ELR (cell line): ENCODE measurements around the gene IQCN.

Experiments
- DNase-seq: peaks from one replicate; pipeline ENCODE4 v3.0.0-alpha.2; 2015; ENCODE audit warnings: low read depth

IQCN gene

GRCh38 chr19:18274219-18274780 is at the start of gene IQCN:
Gene IQCN (minus strand): TSS chr19:18274452. CDS start chr19:18269478, 4,974 bp downstream.
- peak; percentile 40 for DNase-seq

- DNase-seq, result peak; percentile 99
Measured at GRCh38 chr19:18322759-18323460, 48.7 kb upstream of the IQCN start, which contains the start of gene LSM4. Gene LSM4 (minus strand): TSS chr19:18323076. CDS start chr19:18323020, 56 bp downstream.

DNA sequence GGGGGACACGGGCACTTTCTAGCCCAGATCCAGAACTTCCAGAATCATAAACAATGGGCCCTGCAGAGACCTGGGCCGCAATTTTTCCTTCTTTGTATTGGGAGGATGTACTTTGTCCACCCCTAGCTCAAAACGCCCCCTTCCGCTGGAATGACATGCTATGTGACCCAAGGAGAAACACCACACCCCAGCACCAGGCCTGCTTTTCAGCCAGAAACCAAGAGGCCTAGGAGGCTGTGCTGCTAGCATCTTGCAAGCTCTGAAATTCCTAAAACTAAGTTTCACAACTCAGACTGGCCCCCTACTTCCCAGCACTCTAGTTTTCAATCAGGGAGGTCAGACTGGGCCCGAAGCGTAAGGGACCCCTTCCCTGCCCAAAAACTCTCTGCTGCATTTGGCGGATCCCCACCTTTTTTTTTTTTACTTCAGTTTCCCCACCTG is 48.1 kb upstream of the IQCN start:
- DNase-seq, result peak; percentile 78

GRCh38 chr19:18321734-18322102 is 47.5 kb upstream of the IQCN start:
- no peak for DNase-seq

DNA sequence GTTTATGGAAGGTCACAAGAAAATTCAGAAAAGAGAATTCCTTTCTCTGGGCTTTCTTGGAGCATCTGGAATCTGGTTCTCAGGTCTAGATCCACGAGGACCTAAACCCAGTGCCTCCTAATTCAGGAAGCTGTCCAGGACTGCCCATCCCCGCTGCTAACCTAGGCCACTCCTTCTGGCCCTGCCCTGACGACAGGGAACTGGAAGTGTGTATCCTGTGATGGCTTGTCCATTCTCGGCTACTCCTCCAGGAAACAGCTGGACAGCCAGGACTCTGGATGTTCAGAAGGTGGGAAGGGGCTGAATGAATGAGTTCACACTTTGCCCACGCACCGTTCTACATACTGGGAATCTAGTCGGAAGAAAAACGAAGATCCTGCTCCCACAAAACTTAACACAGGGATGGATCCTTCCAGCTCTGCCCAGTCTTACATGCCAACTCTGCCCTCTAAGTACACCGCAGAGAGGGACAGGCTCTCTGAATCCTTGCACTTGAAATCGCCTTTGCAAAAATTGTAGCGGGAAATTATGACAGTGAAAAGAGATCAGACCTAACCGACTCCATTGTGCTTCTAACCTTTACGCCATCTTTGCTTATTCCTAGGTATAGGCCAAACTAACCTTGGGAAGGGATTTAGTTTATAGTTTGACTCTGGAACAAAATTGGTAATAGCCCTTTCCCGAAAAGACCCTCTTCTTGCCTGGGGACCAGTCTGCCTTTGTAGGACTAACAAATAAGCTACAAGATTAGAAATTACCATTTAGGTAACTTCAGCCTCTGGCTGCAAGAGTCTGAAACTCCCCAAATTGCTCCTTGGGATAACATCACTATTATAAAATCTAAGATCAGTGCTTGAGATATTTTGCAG is 46.8 kb upstream of the IQCN start:
- DNase-seq, result no peak

DNA sequence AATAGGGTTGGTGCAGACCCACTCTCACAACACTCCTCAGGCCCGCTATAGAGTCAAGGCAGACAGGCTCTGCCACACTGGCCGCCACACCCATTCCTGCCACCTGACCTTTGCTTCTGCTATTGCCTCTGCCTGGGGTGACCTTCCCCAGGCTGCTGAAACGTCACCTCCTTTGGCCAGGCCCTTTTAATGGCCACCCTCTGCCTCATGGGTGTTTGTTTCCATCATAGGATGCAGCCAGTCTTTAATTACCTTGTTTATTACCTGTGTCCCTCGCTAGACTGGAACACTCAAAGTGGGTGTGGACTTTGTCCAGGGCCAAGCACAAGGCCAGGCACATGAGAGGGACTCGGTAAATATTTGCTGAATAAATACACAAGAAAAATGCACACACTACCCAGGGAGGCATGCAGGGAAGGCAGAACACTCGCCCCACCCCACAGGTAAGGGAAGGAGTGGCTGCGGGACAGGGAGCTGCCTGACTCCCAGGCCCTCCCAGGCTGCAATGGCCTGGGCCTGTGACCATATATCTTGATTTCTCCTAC is 45.4 kb upstream of the IQCN start:
- no peak for DNase-seq

- no peak for DNase-seq
Measured at GRCh38 chr19:18317961-18318800, 43.9 kb upstream of the IQCN start.

DNA sequence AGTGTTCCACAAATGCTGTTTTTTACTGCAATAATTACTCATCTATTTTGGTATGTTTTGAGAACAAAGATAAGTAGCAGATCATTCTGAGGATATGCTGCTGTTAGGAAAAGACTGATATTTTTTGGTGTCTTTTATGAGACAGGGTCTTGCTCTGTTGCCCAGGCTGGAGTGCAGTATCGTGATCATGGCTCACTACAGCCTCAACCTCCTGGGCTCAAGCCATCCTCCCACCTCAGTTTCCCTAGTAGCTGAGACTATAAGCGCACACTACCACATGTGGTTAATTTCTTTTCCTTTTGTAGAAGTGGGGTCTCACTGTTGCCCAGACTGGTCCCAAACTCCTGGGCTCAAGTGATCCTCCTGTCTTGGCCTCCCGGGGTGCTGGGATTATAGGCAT is 39.1 kb upstream of the IQCN start:
- no peak for DNase-seq

GRCh38 chr19:18312092-18312534 is 37.9 kb upstream of the IQCN start:
- no peak for DNase-seq

DNA sequence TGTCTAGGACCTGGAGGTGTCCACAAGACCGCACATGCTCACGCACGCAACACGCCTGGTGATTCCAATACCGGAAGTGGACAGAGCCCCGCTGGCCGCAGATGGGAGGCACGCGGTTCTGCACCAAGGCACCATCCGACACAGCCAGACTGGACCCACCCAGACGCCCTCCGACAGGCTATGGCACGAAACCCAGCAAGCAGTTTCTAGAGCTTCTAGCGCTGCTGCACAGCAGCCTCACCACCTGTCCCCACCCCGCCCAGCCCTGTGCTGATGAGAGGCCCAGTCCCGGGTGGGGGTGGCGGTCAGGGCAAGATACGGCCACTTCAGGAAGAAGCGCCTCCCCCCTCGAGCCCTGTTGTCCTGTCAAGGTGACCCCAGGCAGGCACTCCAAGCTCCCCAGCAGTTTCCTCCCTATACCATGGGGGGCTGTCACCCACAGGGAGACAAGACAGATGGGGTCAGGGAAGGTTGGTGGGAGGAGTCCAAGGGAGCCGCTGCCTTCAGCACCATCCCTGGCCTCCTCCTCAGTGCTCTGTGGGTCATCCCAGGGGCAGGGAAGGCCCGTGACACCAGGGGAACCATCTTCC is 37.3 kb upstream of the IQCN start:
- no peak for DNase-seq

DNA sequence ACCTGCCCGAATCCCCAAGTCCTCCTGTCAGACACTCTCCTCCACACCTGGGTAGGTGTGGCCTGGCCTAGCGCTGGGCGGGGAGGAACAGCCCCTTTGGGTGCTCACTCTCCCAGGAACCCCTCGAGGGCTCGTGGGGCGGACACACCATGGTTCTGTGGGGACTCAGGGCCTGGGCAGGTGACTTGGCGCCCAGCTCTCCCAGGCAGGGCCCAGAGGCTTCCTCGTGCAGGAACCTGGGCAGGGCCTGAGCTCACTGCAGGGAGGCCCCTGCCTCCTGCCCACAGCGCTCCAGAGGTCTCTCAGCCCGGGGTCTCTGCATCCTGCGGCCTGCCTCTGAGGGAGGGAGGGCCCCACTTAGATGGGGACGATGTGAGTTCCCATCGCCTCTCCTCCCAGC is 36.7 kb upstream of the IQCN start:
- DNase-seq, result no peak

DNA sequence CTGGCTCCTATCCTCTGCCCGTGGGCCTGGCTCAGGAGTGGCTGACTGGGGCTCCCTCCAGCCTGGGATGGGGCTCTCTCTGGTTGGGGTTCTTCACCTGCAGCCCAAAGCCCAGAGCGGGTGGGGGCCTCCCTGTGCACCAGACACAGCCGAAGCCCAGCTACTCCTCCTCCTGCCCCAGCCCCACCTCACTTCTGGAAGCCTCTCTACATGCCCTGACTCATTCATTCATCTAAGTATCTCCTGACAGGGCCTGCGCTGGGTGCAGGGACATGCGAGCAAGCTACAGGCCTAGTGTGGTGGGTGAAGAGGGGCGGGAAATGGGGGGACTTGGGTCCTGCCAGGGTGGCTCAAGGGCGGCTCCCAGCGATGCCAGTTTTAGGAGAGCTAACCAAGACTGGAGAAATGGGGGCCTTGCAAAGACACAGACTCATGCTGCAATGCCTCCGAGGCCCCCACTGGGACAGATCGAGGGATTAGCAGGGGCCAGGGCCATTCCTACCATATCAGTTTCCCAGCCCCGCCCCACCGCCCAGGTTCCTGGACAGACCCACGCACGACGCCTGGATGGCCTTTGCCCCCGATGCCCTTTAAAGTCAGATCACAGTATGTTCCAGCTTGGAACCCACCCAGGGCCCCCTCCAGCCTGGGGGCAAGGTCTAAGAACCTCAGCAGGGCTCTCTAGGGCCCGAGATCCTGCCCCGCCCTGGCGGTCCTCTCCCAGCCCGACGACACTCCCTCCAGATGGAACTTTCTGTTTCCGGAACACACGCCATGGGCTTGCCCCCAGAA is 36.1 kb upstream of the IQCN start:
- no peak for DNase-seq

DNA sequence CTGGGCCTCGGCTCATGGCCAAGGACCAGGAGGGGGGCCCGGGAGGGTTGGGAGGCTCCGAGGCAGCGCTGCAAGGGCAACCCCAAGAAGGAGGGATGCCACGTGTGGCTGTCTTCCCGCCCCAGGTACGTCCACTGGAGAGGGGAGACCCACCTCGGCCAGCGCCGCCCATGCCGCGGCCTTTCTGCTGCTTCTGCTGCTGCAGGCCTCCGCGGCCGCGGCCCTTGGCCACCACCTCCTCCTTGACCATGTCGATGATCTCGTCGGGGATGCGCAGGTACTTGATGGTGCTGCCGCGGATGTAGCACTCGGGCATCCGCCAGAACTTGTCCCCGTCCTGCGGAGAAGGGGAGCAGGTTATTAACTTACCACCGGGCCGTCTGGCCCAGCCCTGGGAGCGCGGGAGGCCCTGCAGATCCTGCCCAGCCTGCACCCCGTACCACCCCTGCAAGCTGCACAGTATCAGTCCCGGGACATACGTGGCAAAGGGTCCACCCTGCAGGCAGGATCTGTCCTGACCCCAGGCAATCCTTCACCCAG is 35.3 kb upstream of the IQCN start:
- no peak for DNase-seq

GRCh38 chr19:18308948-18309325 is 34.7 kb upstream of the IQCN start:
- no peak for DNase-seq

DNA sequence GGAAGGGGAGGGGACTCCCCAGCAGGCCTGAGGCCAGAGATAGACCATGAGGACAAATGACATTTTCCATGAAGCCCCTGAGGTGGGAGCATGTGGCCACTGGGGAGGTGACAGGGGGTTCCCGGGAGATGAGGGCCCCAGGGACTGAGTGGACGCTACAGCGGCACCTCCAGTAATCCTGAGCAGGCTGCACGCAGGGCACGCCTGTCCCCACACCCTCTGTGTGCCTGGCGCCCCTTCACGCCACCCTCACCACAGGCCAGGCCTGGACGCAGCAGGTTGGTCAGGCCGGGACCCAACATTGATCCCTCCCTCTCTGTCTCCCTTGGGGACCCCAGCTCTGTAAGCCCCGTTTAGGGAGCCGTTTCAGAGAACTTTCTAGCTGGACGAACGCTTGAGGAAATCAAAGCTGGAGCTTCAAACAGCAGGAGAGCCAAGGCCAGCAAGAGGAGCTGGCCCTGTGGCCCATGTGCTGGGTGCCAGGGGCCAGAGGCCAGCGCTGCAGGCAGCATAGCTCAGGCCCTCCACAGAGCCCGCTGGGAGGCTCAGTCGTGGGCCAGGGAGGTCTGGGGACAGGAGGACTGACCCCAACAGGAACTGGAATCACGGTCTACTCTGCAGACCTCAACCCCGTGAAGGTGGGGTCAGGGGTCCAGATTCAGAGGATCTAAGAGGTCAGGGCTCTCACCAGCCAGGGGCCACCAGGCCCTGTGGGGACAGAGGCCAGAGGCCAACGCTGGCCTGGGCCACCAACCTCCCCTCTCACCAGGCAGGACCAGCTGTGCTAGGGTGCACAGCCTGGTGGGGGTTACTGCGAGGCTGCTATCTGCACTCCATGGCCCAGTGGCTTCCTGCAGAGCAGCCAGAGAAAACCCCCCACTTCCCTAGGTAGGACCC is 34.0 kb upstream of the IQCN start:
- no peak for DNase-seq

DNA sequence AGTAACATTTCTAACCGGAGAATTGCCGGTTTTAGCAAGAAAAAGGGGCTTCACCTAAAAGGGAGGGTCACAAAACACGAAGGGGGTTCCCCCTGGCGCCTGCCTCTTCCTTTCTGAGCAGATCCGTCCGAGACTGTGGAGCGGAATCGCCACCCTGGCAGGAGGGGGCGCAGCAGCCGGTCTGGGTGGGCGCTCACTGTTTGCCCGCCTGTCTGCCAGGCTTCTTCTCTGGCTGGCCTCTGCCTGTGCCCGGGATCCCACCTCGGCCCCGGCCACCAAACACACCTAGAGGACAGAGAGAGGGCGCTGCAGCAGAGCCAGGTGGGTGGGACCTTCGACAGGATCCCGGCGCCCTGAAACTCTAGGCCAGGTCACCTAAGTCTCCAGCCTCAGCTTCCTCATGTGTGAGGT is 33.0 kb upstream of the IQCN start:
- no peak for DNase-seq

DNA sequence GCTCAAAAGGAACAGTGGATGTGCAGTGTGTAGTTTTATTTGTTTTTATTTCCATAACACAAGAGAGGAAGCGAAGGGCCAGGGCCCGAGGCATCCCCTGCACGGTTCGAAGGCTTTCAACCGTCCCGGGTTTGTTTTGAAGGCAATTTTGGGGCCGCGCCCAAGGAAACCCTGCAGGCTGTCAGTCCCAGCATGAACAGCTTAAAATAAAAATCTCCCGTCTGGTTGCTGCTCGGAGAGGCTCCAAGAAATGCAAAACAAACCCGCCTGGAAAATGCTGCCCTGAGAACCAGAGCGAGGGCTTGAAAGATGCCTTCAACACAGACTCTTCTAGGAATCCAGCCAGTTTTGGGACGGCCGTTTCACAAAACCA is 32.6 kb upstream of the IQCN start:
- no peak for DNase-seq

- DNase-seq, result no peak
Measured at GRCh38 chr19:18306209-18306887, 32.1 kb upstream of the IQCN start.
